Colonic mucosa (tissue), 4 donors: ENCODE measurements around the gene C6orf89. TPM values are rescaled to one million over a fixed set of nuclear protein-coding genes. Genes with fewer than 3 reads are reported as not detected.
"Not testable (repeated sequence)": the region's sequence is repeated elsewhere in the genome, so short reads cannot be mapped to it uniquely, and the experiment has no call there.

Source experiments
- DNase-seq: peaks from one replicate; pipeline ENCODE4 v3.0.0-alpha.2; 2020
- H3K27ac ChIP-seq: fragments of 200-600 bp; one replicate; pipeline ENCODE4 v1.8.0; 2021
- H3K27me3 ChIP-seq: fragments of 200-600 bp; one replicate; pipeline ENCODE4 v1.8.0; 2021
- H3K36me3 ChIP-seq: fragments of 200-600 bp; one replicate; pipeline ENCODE4 v1.8.0; 2021
- H3K4me1 ChIP-seq: fragments of 200-600 bp; one replicate; pipeline ENCODE4 v1.8.0; 2021; ENCODE audit warnings: mild to moderate bottlenecking
- H3K4me3 ChIP-seq: fragments of 200-600 bp; one replicate; pipeline ENCODE4 v1.8.0; 2021
- H3K9ac ChIP-seq, 2 donors: one replicate each; pipeline ENCODE4 v1.7.0; 2013; ENCODE audit warnings: control low read depth in 2 of 2, low read depth in 2 of 2, low read length in 2 of 2
- H3K9me3 ChIP-seq: fragments of 200-600 bp; one replicate; pipeline ENCODE4 v1.8.0; 2021
- intact Hi-C: fragments of 100-400 bp; cut with DNase I; formaldehyde crosslinking; loops from one replicate; pipeline ENCODE4 v1.14.1; 2022
- total RNA-seq, 2 donors: library from RNA; stranded (reverse); fragmentation: NEBNext Ultra II Directional in 1 of 2; extraction: Animal tissue kit (Norgen Biotek cat#: 25700) in 1 of 2; gene quantifications; one replicate each; pipeline ENCODE4 v1.2.1, GENCODE V29; 2021
- TF ChIP-seq, protein P1 (sequence below): fragments of 200-600 bp; IDR thresholded peaks from one replicate; pipeline ENCODE4 v1.8.0; 2022; ENCODE audit warnings: antibody characterized with exemption, mild to moderate bottlenecking
- donor health status: healthy.
- donor health status: DM: no; HTN: no; CAD: no.
- donor health status: DM: no; HTN: no; CAD: no.

C6orf89 gene
- total RNA-seq, 2 donors from 2014 or later = 46.3 to 49.5 TPM

DNA sequence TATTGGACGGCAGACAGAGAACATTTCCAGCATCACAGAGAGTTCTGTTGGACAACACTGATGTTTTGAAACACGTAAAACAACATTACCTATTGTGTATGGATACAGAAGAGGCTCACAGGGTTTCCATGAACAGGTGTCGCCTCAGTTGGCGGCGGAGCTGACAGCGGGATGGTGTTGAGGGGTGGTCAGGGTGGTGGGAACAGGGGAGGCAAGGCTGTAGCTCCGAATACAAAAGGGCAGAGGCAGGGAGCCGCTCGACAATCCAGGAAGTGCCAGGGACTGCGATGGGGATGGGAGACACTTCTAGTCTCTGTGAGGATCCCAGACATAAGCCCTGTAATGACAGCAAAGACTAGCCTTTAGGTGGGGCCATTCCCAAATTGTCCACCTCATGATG lies 54.3 kb downstream of the C6orf89 start:
- Histone ChIP-seq H3K4me1 (no peaks in the 10 kb centered on the region), H3K9me3 (no peaks in the 10 kb centered on the region), H3K9ac (no peak overlapping the region), H3K4me3 (no peak overlapping the region), H3K27ac (no peak overlapping the region), H3K27me3 (no peaks in the 10 kb centered on the region), H3K36me3 (no peaks in the 10 kb centered on the region)
- intact Hi-C loops = no loop called here
- no peak for DNase-seq
- TF ChIP-seq, protein P1, sequence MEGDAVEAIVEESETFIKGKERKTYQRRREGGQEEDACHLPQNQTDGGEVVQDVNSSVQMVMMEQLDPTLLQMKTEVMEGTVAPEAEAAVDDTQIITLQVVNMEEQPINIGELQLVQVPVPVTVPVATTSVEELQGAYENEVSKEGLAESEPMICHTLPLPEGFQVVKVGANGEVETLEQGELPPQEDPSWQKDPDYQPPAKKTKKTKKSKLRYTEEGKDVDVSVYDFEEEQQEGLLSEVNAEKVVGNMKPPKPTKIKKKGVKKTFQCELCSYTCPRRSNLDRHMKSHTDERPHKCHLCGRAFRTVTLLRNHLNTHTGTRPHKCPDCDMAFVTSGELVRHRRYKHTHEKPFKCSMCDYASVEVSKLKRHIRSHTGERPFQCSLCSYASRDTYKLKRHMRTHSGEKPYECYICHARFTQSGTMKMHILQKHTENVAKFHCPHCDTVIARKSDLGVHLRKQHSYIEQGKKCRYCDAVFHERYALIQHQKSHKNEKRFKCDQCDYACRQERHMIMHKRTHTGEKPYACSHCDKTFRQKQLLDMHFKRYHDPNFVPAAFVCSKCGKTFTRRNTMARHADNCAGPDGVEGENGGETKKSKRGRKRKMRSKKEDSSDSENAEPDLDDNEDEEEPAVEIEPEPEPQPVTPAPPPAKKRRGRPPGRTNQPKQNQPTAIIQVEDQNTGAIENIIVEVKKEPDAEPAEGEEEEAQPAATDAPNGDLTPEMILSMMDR = no peak

- H3K9ac ChIP-seq, intact Hi-C loops, DNase-seq, H3K9me3 ChIP-seq, H3K4me3 ChIP-seq, H3K4me1 ChIP-seq, H3K27me3 ChIP-seq, H3K36me3 ChIP-seq, H3K27ac ChIP-seq: not testable (repeated sequence)
These were observed 55.8 kb downstream of the C6orf89 start for GRCh38 chr6:36941561-36941960.

GRCh38 chr6:36942329-36942728 lies 56.6 kb downstream of the C6orf89 start:
- H3K9me3 ChIP-seq, H3K27me3 ChIP-seq, H3K36me3 ChIP-seq, H3K9ac ChIP-seq, H3K4me1 ChIP-seq, H3K4me3 ChIP-seq, DNase-seq, H3K27ac ChIP-seq, intact Hi-C loops: not testable (repeated sequence)

- H3K27ac ChIP-seq = no peak overlapping the region
- DNase-seq = no peak
- no peak overlapping the region for H3K9ac ChIP-seq
- H3K36me3 ChIP-seq = no peaks in the 10 kb centered on the region
- no peak overlapping the region for H3K4me3 ChIP-seq
- no peaks in the 10 kb centered on the region for H3K4me1 ChIP-seq
- H3K9me3 ChIP-seq = no peaks in the 10 kb centered on the region
- TF ChIP-seq, protein P1 = no peak
- no peaks in the 10 kb centered on the region for H3K27me3 ChIP-seq
- intact Hi-C loops = no loop called here
These were observed 58.9 kb downstream of the C6orf89 start for GRCh38 chr6:36944650-36945049.

DNA sequence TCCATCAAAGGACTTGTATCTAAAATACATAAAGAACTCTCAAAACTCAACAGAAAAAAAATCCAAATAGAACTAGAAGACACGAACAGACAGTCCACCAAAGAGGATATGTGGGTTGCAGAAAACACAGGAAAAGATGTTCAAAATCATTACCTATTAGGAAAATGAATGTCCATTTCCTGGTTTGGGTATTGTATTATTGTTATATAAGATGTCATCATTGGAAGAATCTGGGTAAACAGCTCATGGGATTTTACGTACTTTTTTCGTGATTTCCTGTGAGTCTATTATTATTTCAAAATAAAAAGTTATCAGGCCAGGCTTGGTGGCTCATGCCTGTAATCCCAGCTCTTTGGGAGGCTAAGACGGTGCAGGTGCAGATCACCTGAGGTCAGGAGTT lies 59.5 kb downstream of the C6orf89 start:
- Histone ChIP-seq H3K27ac (no peak overlapping the region), H3K36me3 (no peaks in the 10 kb centered on the region), H3K4me3 (no peak overlapping the region), H3K9me3 (no peaks in the 10 kb centered on the region), H3K27me3 (no peaks in the 10 kb centered on the region), H3K4me1 (no peaks in the 10 kb centered on the region), H3K9ac (no peak overlapping the region)
- intact Hi-C loops = no loop called here
- TF ChIP-seq, protein P1 = no peak
- no peak for DNase-seq

DNA sequence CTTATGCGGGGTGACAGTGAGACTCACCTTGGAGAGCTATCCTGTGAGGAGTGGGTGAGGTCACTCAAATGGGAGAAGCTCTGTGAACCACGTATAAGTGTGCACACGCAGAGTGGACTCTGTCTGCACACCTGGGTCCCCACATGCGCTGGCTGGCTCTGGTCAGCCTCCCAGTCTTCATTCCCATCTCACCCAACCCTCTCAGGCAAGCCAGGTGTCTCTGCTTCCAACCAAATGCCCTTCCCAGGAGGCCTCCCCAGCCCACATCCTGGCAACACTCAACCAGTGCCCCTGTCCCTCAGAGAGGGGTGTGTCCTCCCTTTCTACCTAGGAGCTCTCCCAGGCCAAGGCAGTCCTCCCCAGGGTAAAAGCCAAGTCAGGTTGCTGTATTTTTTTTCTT lies 60.8 kb downstream of the C6orf89 start:
- H3K27ac ChIP-seq = no peak overlapping the region
- H3K9me3 ChIP-seq = no peaks in the 10 kb centered on the region
- no peak overlapping the region for H3K9ac ChIP-seq
- no peaks in the 10 kb centered on the region for H3K27me3 ChIP-seq
- H3K36me3 ChIP-seq = no peaks in the 10 kb centered on the region
- TF ChIP-seq, protein P1 = no peak
- no peaks in the 10 kb centered on the region for H3K4me1 ChIP-seq
- H3K4me3 ChIP-seq = no peak overlapping the region
- intact Hi-C loops = no loop called here
- DNase-seq = no peak
